ENCODE measurements around the gene SST. TPM values are rescaled to one million over a fixed set of nuclear protein-coding genes. Genes with fewer than 3 reads are reported as not detected.

The SST gene
- total and polyA plus RNA-seq, 10 of the 15 experiments (the other 5 are each of a cell fraction or from before 2014, with no cell fraction given), result 0.35 to 0.38 TPM; not detected in 8

DNA sequence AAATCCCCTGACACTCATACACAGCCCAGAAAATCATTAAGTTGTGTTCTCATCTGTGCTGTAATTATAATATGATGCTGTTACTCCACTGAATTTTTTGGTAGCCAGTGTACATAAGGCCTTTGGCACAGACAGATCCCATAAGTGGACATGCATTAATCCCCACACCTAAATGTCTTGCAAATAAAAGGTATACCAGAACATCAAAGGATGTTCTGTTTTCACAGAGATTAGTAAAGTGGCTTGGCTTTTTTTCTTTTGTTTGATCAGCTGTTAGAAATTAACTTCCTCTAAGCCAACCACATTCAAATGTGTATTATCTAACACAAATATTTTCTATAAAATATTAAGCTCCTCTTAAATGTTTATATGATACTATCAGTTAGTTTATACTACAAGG lies 2.7 kb downstream of the SST start:
- DNase-seq (ENCODE audit: low read depth, low spot score), result no peak
- ChIA-PET POLR2A (no interaction called here), SMC1A (ENCODE audit: uncharacterized antibody, unreplicated experiment) (interaction anchor here (0.7 to 3.5 kb wide), 4 partner anchors 11 to 348 kb away, joined by 3 to 20 read pairs (median 4); no protein-coding TSS in a partner anchor), RAD21 (ENCODE audit: unreplicated experiment) (no interaction called here), CTCF (interaction anchor here (1.3 to 20.7 kb wide), 4 partner anchors 9 to 346 kb away, joined by 4 to 519 read pairs (median 12); no protein-coding TSS in a partner anchor)
- Histone ChIP-seq H3K4me1 (ENCODE audit: control insufficient read depth, insufficient read depth, low read length) (no peaks in the 10 kb centered on the region), H3K27ac (ENCODE audit: control insufficient read depth, insufficient read depth) (no peak overlapping the region), H3K27me3 (replicated peaks in 1 of 2; ENCODE audit: control insufficient read depth in 2 of 2, insufficient read depth in 2 of 2, low read length in 1 of 2) (peaks cover 0 to 6% of the 10 kb centered on the region in 2 experiments; a peak in 3 of 4 replicates), H2AFZ (ENCODE audit: control insufficient read depth, low read depth, low read length) (no peak overlapping the region), H3K36me3 (ENCODE audit: control insufficient read depth in 2 of 2, insufficient read depth in 2 of 2, low read length in 1 of 2) (no peaks in the 10 kb centered on the region), H3K9ac (ENCODE audit: control insufficient read depth, insufficient read depth, low read length) (no peak overlapping the region), H3K79me2 (ENCODE audit: control insufficient read depth, insufficient read depth, low read length) (no peaks in the 10 kb centered on the region), H3K4me2 (ENCODE audit: control insufficient read depth, insufficient read depth) (no peak overlapping the region), H4K20me1 (ENCODE audit: control insufficient read depth, insufficient read depth) (no peaks in the 10 kb centered on the region), H3K9me3 (replicated peaks; ENCODE audit: control insufficient read depth, insufficient read depth, low read length) (no peaks in the 10 kb centered on the region), H3K4me3 (no peak overlapping the region)
- no peak for ATAC-seq
- no peak for FAIRE-seq
- no TSS peak for BruUV-seq (replicated peaks)
- intact Hi-C loops (cut with micrococcal nuclease; ENCODE audit: unreplicated experiment), result no loop called here
- in situ Hi-C loops (cut with MboI), result no loop called here
- TF ChIP-seq SP1 (IDR thresholded peaks at IDR 0.05; ENCODE audit: low read depth, low read length) (no peak), ZZZ3 (IDR thresholded peaks at IDR 0.05; ENCODE audit: control insufficient read depth, insufficient read length, low read depth) (no peak), TCF3 (IDR thresholded peaks at IDR 0.05; ENCODE audit: borderline replicate concordance, insufficient read depth, low read depth, low read length) (no peak), IKZF2 (IDR thresholded peaks at IDR 0.05) (no peak), NRF1 (conservative IDR thresholded peaks at IDR 0.05; ENCODE audit: low read depth, low read length) (no peak)
- TF ChIP-seq, protein P1, sequence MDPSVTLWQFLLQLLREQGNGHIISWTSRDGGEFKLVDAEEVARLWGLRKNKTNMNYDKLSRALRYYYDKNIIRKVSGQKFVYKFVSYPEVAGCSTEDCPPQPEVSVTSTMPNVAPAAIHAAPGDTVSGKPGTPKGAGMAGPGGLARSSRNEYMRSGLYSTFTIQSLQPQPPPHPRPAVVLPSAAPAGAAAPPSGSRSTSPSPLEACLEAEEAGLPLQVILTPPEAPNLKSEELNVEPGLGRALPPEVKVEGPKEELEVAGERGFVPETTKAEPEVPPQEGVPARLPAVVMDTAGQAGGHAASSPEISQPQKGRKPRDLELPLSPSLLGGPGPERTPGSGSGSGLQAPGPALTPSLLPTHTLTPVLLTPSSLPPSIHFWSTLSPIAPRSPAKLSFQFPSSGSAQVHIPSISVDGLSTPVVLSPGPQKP (IDR thresholded peaks at IDR 0.05; ENCODE audit: low read depth, low read length), result no peak
- TF ChIP-seq, protein P2, sequence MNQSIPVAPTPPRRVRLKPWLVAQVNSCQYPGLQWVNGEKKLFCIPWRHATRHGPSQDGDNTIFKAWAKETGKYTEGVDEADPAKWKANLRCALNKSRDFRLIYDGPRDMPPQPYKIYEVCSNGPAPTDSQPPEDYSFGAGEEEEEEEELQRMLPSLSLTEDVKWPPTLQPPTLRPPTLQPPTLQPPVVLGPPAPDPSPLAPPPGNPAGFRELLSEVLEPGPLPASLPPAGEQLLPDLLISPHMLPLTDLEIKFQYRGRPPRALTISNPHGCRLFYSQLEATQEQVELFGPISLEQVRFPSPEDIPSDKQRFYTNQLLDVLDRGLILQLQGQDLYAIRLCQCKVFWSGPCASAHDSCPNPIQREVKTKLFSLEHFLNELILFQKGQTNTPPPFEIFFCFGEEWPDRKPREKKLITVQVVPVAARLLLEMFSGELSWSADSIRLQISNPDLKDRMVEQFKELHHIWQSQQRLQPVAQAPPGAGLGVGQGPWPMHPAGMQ (IDR thresholded peaks at IDR 0.05; ENCODE audit: borderline replicate concordance), result no peak
- TF ChIP-seq, protein P3, sequence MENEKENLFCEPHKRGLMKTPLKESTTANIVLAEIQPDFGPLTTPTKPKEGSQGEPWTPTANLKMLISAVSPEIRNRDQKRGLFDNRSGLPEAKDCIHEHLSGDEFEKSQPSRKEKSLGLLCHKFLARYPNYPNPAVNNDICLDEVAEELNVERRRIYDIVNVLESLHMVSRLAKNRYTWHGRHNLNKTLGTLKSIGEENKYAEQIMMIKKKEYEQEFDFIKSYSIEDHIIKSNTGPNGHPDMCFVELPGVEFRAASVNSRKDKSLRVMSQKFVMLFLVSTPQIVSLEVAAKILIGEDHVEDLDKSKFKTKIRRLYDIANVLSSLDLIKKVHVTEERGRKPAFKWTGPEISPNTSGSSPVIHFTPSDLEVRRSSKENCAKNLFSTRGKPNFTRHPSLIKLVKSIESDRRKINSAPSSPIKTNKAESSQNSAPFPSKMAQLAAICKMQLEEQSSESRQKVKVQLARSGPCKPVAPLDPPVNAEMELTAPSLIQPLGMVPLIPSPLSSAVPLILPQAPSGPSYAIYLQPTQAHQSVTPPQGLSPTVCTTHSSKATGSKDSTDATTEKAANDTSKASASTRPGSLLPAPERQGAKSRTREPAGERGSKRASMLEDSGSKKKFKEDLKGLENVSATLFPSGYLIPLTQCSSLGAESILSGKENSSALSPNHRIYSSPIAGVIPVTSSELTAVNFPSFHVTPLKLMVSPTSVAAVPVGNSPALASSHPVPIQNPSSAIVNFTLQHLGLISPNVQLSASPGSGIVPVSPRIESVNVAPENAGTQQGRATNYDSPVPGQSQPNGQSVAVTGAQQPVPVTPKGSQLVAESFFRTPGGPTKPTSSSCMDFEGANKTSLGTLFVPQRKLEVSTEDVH (IDR thresholded peaks at IDR 0.05; ENCODE audit: low read depth, partially characterized antibody), result no peak
- TF ChIP-seq, protein P4, sequence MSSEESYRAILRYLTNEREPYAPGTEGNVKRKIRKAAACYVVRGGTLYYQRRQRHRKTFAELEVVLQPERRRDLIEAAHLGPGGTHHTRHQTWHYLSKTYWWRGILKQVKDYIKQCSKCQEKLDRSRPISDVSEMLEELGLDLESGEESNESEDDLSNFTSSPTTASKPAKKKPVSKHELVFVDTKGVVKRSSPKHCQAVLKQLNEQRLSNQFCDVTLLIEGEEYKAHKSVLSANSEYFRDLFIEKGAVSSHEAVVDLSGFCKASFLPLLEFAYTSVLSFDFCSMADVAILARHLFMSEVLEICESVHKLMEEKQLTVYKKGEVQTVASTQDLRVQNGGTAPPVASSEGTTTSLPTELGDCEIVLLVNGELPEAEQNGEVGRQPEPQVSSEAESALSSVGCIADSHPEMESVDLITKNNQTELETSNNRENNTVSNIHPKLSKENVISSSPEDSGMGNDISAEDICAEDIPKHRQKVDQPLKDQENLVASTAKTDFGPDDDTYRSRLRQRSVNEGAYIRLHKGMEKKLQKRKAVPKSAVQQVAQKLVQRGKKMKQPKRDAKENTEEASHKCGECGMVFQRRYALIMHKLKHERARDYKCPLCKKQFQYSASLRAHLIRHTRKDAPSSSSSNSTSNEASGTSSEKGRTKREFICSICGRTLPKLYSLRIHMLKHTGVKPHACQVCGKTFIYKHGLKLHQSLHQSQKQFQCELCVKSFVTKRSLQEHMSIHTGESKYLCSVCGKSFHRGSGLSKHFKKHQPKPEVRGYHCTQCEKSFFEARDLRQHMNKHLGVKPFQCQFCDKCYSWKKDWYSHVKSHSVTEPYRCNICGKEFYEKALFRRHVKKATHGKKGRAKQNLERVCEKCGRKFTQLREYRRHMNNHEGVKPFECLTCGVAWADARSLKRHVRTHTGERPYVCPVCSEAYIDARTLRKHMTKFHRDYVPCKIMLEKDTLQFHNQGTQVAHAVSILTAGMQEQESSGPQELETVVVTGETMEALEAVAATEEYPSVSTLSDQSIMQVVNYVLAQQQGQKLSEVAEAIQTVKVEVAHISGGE (CRISPR knock-in tag; IDR thresholded peaks at IDR 0.05), result no peak
- TF ChIP-seq, protein P5, sequence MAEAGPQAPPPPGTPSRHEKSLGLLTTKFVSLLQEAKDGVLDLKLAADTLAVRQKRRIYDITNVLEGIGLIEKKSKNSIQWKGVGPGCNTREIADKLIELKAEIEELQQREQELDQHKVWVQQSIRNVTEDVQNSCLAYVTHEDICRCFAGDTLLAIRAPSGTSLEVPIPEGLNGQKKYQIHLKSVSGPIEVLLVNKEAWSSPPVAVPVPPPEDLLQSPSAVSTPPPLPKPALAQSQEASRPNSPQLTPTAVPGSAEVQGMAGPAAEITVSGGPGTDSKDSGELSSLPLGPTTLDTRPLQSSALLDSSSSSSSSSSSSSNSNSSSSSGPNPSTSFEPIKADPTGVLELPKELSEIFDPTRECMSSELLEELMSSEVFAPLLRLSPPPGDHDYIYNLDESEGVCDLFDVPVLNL (IDR thresholded peaks at IDR 0.05; ENCODE audit: low read depth, low read length), result no peak

Measured in GM12878 (cell line).